NCI-H748 (cell line): ENCODE results near the gene WDR59.

Experiments used
- DNase-seq: peaks from one replicate; lab custom pipeline; 2025; ENCODE audit not compliant: unreplicated experiment; lab: John Stamatoyannopoulos, UW

The WDR59 gene

GRCh38 chr16:74982256-74982655 lies 2.7 kb downstream of the WDR59 start:
- DNase-seq = no peak

GRCh38 chr16:74975591-74975990 lies 9.3 kb downstream of the WDR59 start:
- no peak for DNase-seq

- no peak for DNase-seq
Observed at GRCh38 chr16:74973304-74973703, 11.6 kb downstream of the WDR59 start.

- no peak for DNase-seq
Observed at GRCh38 chr16:74954763-74955162, 30.2 kb downstream of the WDR59 start.

GRCh38 chr16:74951681-74952080 lies 33.2 kb downstream of the WDR59 start:
- DNase-seq = no peak

- DNase-seq = no peak
Observed at GRCh38 chr16:74951206-74951605, 33.7 kb downstream of the WDR59 start.

GRCh38 chr16:74950511-74950910 lies 34.4 kb downstream of the WDR59 start:
- DNase-seq = no peak

- no peak for DNase-seq
Observed at GRCh38 chr16:74949309-74949708, 35.6 kb downstream of the WDR59 start.

GRCh38 chr16:74944466-74944865 lies 40.5 kb downstream of the WDR59 start:
- DNase-seq = no peak

GRCh38 chr16:74942977-74943918 lies 41.7 kb downstream of the WDR59 start:
- no peak for DNase-seq

GRCh38 chr16:74942566-74942965 lies 42.4 kb downstream of the WDR59 start:
- no peak for DNase-seq

GRCh38 chr16:74939688-74940087 lies 45.2 kb downstream of the WDR59 start:
- DNase-seq = no peak

GRCh38 chr16:74936902-74937560 lies 47.9 kb downstream of the WDR59 start:
- no peak for DNase-seq

GRCh38 chr16:74931445-74931844 lies 53.5 kb downstream of the WDR59 start:
- DNase-seq = no peak

- no peak for DNase-seq
Observed at GRCh38 chr16:74929636-74930035, 55.3 kb downstream of the WDR59 start.

GRCh38 chr16:74926805-74927204 lies 58.1 kb downstream of the WDR59 start:
- DNase-seq = no peak

GRCh38 chr16:74923766-74924460 lies 61.0 kb downstream of the WDR59 start:
- no peak for DNase-seq

- no peak for DNase-seq
Observed at GRCh38 chr16:74922150-74923138, 62.5 kb downstream of the WDR59 start.

- no peak for DNase-seq
Observed at GRCh38 chr16:74921051-74921450, 63.9 kb downstream of the WDR59 start.

- no peak for DNase-seq
Observed at GRCh38 chr16:74909665-74910064, 75.3 kb downstream of the WDR59 start.
